DND-41 (cell line): ENCODE results near the gene TPGS2.

Source experiments
- EZH2 ChIP-seq: IDR thresholded peaks from 3 replicates; pipeline ENCODE4 v1.6.1; 2012; ENCODE audit warnings: borderline replicate concordance, low read depth, mild to moderate bottlenecking, moderate library complexity, low read length, inconsistent platforms; ENCODE audit not compliant: severe bottlenecking
- TF ChIP-seq, protein P1 (sequence below): IDR thresholded peaks from 2 replicates; pipeline ENCODE4 v1.5.1; 2012; ENCODE audit warnings: borderline replicate concordance, low read length, moderate library complexity, mild to moderate bottlenecking; ENCODE audit not compliant: poor library complexity, severe bottlenecking; ENCODE audit errors: extremely low read depth

DNA sequence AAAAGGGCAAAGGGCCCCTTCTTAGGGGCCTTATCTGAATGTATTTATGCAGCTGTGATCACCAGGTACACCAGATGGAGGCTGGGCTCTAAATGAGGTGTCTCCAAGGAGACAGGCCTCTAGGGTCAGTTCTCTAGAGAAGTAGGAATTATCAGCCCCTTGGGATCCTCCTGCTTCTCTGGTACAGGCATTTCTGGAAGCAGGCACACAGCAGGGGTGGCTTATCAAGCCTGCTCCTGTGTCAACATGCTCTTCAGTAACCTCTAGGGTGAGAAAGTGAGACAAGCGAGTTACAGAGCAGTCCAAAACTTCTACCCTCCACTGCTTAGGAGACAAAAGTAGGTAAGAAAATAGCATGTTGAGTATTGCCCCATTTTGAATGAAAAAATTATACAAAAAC, 13.8 kb downstream of the TPGS2 start:
- TF ChIP-seq, protein P1, sequence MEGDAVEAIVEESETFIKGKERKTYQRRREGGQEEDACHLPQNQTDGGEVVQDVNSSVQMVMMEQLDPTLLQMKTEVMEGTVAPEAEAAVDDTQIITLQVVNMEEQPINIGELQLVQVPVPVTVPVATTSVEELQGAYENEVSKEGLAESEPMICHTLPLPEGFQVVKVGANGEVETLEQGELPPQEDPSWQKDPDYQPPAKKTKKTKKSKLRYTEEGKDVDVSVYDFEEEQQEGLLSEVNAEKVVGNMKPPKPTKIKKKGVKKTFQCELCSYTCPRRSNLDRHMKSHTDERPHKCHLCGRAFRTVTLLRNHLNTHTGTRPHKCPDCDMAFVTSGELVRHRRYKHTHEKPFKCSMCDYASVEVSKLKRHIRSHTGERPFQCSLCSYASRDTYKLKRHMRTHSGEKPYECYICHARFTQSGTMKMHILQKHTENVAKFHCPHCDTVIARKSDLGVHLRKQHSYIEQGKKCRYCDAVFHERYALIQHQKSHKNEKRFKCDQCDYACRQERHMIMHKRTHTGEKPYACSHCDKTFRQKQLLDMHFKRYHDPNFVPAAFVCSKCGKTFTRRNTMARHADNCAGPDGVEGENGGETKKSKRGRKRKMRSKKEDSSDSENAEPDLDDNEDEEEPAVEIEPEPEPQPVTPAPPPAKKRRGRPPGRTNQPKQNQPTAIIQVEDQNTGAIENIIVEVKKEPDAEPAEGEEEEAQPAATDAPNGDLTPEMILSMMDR = no peak
- no peak for TF ChIP-seq EZH2
